CD4-positive, alpha-beta T cell treated with Interleukin-10 for 1 hour (primary cell): ENCODE data around the gene CPNE7.
"Not testable (repeated sequence)": the region's sequence is repeated elsewhere in the genome, so short reads cannot be mapped to it uniquely, and the experiment has no call there.

ENCODE experiments used
- DNase-seq: peaks from one replicate; pipeline ENCODE4 v3.0.0-alpha.2; 2020

The CPNE7 gene

DNA sequence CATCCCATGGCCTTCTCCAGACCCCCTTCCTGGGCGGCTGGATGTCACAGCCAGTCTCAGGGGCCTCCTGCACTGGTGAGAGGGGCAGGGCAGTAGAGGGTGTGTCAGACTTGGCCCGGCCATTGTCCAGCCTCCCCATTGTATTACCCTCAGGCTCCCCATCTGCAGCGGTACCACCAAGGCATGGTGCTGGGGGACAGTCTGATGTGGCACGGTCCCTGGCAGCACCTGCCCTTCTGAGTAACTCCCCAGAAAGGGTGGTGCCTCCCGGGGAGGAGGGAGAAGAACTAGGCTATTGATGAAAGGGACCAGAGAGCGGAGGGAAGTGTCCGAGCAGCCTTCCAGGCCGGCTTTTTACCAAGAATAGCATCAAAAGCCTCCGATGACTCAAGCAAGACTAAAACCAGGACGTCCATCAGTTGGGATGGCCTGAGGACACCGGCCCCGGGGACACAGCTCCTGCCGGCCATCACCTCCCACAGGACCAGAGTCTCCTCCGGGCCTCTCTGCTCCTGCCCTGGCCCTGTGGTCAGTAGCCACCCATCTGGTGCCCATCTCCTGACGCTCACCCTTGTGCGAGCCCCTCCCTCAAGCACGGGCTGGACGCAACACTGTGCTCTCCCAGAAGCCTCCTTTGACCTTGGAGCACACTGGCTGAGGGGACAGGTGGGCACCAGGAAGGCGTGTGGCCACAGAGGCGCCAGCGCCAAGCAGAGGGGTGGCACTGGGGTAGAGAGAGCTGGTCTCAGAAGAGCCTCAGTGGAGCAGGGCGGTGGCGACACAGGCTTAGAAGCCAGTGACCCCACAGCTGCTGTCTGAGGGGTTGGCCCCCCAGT, 5.8 kb upstream of the CPNE7 start:
- no peak for DNase-seq

DNA sequence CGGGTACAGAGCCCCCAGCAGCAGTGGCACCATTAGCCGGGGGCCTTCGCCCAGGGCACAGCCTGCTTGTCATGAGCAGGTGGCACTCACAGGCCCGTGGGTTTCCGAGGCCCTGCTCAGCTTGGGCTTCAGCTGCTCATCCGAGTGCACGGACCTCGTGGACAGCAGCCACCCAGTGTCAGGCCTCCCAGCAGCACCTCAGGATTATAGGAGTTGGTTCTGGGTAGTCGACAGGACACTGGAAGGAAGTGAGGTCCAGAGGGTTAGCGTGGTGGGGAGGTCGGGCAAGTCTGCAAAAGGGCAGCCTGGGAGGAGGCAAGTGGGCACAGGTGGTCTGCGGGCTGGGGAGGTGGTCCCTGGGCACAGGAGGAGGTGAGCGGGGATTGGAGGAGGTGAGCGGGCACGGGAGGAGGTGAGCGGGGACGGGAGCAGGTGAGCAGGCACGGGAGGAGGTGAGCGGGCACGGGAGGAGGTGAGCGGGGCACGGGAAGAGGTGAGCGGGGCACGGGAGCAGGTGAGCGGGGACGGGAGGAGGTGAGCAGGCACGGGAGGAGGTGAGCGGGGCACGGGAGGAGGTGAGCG, 5.1 kb upstream of the CPNE7 start:
- no peak for DNase-seq

DNA sequence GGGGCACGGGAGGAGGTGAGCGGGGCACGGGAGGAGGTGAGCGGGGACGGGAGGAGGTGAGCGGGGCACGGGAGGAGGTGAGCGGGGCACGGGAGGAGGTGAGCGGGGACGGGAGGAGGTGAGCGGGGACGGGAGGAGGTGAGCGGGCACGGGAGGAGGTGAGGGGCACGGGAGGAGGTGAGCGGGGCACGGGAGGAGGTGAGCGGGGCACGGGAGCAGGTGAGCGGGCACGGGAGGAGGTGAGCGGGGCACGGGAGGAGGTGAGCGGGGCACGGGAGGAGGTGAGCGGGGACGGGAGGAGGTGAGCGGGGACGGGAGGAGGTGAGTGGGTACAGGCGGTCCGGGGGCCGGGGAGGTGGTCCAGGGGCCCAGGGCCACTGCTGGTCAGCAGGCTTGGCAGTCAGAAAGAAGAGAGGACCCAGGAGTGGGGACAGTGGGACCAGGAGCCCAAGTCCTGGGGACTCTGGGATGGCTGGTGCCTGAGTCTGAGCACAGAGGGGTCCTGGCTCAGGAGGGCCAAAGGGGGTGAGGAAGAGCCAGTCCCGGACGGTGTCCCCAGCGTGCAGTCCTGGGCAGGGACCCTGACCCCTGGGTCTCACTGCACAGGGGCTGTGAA, 4.5 kb upstream of the CPNE7 start:
- not testable (repeated sequence) for DNase-seq

DNA sequence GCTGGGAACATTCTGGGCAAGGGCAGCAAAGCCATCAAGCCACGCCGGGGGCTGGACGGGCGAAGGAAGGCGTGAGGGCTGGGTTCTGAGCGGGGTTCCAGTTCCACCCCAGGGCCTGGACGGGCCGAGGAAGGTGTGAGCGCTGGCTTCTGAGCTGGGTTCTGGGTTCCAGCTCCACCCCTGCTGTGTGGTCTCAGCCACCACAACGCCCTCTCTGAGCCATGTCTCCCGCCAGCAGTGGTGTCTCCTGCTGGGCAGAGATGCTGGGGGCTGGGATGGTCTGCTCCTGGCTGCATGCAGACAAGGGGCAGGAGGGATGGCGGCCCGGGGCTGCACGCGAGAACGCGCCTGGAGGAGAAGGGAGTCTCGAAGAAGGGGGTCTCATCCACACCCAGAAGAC, 3.9 kb upstream of the CPNE7 start:
- DNase-seq = no peak

DNA sequence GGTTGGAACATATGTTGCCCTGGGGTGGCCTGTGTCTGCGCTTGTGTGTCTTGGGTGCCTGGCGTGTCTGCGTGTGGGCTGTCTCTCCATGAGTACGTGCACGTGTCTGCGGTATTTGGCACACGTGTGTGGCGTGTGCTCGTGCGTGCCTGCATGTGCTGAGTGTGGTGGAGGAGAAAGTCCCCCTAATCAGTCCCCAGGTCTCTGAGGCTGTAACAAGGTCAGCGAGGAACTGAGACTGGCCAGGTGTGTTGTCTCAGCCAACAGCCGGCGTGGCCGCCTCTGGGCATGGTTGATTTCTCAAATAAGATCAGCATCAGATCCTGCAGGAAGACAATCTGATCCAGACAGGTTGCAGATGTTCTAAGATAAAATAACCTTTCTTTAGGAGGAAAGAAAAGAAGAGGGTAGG, 3.5 kb upstream of the CPNE7 start:
- no peak for DNase-seq

DNA sequence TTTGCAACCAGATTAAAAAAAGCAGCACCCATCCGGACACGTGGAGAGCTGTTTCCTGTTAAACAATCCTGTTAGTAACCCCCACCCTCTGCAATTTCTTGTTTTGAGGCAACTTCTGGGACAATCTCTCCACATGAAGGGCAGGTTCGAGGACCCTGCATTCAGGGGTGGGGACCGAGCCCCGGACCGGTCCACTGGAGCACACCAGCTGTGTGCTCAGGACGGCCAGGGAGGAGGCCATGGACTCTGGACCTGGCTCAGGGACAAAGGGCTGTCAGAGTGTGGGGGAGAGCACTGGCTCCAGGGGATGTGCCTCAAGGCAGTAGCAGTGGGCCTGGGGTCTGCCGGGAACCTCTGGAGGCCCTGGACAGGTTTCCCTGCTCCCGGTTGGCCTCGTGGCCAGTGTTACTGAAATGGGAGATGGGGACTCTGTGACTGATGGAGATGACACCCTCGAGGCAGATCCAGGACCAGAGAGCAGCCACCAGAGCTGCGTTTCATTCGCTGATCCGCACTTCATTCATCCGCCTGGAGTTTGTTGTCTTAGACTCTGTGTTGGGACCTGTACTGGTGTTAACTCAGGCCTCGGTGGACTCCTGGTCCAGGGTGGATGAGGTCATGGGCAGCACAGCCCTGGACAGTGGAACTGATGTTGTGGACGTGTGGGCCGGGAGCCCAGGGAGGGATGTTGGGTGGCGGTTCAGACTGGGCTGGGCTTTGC, 2.9 kb upstream of the CPNE7 start:
- DNase-seq = no peak

DNA sequence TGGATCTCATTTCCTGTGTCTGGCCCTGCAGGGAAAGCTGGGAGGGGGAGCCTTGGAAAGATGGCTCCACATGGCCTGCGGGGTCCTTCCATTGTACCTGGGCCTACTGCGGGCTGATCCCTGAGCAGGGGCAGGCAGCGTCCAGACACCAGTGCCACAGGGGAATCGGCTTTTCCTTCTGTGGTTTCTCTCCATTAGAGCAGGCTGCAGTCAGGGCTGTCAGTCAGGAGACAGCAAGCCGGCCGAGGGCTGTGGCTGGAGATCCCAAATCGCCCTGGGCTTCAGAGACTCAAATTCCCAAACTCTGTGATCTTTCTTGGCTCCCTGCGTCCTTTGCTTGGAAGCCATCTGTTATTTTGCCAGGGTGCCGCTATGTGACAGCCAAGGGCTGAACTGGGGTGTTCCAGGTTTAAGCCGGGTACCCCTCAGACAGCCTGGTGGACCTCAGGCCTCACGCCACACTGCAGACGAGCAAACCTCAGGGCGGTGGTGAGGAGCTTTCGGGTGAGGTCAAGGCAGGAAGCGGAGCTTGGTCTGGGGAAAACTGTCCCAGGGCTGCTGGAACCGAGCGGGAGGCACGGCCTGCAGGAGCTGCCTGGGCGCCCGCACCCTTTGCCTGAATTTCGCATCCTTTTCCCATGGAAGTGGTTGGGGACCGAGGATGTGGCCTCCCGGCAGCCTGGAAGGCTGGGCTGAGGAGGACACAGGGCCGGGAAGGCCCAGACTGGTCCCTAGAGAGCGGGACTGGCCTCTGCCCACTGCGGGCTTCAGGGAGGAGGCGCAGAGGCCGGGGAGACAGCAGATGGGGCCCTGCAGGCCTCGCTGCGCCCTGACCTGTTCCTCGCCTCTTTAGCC, 1.5 kb upstream of the CPNE7 start:
- DNase-seq = no peak

DNA sequence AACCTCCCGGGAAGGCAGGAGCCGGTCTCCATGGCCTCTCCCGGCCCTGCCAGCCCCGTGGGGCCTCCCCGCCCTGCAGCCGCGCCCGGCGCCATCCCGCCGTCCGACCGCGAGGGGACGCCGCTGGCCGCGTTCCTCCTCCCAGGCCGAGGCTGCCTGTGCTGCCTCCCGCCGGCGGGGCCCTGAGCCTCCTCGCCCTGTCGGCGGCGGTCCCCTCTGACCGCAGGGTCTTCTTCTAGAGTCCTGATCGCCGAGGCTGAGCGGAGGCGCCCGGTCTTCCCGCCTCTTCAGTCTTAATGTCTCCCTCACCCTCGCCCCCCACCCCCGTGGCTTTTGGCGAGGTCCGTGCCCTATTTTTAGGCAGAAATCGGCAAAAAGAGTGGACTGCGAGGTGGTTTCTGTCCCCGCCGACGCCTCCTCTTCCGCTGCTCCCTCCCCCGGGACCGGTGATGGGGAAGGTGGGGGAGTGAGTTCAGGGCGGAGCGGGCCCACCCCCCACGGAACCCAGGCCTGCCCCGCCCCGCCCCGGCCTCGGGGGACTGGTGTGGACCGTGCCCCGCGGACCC, 794 bp upstream of the CPNE7 start:
- peak; percentile 50 for DNase-seq

DNA sequence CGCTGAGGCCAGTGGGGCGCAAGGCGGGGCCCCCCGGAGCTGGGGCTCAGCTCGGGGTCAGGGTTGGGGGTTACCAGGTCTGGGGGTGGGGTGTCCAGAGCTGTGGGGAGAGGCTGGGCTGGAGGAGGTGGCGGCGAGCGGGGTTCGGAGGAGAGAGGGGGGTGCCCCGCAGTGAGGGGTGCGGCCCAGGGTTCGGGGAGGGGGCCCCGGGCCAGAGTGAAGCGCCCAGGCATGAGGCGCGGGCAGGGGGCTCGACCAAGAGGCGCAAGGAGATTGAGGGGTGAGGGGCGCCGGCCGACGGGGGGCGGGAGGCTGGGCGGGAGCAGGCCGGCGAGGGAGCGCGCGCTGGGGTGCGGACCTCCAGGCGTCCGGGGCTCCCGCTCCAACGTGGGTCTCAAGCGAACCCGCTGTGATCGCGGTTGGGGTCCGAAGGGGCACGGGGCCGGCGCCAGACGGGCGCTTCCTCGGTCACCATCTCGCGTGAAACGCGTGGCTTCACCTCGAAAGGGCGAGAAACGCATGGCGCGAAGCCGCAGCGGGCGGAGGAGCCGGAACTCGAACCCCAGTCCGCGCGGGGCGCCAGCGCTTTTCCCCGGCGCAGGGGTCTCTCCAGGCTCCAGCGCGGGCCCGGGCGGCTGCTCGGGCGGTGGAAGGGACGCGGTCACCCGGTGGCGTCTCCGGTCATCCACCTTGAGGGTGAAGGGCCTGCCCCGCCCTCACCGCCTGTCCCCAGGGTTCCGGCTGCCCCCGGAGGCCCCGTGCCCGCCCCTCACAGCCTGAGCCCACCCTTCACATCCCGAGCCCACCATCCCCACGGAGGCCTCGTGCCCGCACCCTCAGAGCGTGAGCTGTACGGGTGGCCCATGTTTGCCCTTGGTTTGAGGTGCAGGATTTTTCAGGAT, 846 bp downstream of the CPNE7 start:
- DNase-seq = no peak

DNA sequence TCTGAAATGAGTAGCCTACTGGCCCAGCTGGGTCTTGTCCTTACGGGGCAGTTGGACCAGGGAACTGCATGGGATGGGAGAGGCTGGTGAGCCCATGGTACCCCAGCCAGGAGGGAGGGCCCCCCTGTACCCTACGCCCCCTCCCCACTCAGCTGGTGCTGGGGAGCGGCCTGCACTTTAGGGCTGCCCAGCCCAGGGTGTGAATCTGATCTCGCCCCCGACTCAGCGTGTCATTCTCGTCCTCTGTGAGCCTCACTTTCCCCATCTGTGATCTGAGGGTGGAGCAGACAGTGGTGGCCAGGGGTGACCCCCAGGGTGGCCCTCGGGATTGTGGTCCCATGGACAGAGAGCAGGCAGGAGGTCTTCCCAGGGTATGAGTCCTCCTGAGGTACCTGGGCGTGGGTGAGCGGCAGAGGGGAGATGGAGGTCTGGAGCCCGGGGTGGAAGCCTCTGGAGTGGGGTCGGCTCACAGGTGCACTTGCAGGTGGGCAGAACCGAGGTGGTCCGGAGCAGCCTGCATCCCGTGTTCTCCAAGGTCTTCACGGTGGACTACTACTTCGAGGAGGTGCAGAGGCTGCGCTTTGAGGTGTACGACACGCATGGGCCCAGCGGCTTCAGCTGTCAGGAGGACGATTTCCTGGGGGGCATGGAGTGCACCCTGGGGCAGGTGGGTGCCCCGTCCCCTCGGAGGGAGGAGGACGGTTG, 1.6 kb downstream of the CPNE7 start:
- DNase-seq = no peak

DNA sequence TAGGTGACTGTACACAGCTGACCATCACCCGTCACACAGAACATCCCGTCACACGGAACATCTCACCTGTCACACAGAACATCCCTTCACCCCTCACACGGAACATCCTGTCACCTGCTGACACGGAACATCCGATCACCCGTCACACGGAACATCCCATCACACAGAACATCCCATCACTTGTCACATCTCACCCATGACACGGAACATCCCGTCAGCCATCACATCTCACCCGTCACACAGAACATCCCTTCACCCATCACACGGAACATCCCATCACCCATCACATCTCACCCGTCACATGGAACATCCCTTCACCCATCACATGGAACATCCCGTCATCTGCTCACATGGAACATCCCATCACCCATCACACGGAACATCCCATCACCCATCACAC, 3.8 kb downstream of the CPNE7 start:
- DNase-seq = no peak

DNA sequence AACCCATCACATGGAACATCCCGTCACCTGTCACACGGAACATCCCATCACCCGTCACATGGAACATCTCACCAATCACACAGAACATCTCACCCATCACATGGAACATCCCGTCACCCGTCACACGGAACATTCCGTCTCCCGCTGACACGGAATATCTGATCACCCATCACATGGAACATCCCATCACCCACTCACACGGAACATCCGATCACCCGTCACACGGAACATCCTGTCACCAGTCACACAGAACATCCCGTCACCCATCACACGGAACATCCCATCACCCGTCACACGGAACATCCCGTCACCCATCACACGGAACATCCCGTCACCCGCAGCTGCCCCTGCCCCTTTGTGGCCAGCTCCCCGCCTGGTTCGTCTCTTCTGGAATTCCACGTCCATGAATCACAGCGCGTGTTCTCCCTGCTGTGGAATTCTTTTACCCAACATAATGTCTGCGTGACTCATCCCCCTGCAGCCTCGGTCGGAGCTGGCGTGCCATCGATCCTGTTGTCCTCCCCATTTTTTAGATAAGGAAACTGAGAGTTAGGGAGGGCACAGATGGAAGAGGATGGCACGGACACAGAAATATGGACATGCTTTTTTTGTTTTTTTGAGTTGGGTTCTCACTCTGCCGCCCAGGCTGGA, 5.6 kb downstream of the CPNE7 start:
- DNase-seq = no peak

DNA sequence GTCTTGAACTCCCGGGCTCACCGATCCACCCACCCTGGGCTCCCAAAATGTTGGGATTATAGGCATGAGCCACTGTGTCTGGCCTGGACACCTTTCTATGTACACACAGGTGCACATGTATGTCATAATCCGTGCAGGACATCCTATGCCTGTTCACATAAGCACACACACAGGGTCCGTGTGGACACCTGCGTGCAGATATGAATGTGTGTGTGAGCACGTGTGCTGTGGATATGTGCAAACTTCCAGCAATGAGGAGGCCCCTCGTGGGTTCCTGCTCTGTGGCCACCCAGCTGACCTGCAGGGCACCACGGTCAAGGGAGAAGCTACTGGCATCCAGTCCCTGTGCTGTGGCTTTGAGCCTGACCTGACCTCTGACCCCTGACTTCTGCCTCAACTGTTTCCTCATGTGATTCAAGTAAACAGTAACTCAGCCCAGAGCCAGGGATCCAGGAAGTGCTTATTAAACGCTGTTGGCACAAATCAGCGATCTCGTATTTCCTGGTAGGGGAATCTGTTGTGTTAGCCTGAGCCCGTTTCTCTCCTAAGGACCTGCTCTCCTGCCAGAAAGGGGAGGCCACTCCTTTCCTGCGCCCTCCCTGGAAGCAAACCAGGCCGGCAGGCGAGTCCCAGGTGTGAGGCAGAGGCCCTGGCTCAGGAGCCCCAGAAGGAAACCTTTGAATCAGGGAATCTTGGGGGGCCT, 6.5 kb downstream of the CPNE7 start:
- no peak for DNase-seq

DNA sequence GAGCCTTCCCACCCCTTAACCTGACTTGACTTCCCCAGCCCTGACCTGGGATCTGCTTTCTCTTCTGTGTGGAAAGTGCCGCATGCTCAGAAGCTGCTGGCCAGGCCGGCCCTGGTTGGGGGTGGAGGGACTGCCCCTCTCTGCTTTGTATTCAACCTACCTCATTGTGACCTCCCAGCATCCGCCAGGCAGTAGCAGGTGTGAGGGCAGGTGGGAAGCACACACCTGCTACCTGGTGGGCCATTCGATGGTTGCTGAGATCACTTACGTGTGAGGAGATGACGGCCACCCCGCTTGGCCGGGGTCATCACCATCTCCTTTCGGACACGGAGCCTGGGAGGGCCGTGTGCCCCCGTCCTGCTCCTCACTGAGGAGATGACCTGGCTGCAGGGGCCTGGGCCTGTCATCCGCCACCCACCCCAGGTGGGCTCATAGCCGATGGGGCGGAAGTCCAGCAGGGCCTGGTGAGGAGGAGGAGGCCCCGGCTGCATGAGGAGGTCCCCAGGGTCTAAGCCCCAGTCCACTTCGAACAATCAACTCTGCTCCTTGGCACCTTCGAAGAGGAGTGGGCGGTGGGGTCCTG, 7.1 kb downstream of the CPNE7 start:
- DNase-seq = no peak

DNA sequence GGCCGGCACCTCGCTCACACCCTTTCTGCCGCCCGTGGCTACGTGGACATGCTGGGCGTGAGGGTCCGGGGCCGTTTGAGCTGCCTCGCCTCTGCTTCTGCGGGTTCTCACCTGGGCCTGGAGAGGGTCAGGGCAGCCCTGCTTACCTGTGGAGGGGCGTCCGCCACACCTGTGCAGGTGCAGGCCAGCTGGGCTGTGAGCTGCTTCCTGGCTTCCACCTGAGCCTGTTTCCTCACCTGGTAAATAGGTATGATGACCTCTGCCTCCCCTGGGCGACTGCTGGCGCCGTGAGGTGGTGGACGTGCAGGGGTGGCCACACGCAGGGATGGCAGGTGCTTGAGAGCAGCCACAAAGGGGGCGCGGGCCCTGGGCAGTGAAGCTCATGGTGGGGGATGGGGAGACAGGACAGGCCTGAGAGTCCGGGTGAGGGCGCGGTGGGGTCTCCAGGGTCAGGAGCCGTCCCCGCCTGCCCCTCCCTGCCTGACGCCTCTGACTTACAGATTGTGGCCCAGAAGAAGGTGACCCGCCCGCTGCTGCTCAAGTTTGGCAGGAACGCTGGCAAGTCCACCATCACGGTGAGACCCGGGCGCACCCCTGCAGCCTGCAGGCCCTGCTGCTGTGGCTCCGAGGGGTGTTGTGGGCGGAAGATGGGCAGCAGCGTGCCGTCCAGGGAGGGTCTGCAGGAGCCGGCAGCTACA, 7.8 kb downstream of the CPNE7 start:
- DNase-seq = no peak

DNA sequence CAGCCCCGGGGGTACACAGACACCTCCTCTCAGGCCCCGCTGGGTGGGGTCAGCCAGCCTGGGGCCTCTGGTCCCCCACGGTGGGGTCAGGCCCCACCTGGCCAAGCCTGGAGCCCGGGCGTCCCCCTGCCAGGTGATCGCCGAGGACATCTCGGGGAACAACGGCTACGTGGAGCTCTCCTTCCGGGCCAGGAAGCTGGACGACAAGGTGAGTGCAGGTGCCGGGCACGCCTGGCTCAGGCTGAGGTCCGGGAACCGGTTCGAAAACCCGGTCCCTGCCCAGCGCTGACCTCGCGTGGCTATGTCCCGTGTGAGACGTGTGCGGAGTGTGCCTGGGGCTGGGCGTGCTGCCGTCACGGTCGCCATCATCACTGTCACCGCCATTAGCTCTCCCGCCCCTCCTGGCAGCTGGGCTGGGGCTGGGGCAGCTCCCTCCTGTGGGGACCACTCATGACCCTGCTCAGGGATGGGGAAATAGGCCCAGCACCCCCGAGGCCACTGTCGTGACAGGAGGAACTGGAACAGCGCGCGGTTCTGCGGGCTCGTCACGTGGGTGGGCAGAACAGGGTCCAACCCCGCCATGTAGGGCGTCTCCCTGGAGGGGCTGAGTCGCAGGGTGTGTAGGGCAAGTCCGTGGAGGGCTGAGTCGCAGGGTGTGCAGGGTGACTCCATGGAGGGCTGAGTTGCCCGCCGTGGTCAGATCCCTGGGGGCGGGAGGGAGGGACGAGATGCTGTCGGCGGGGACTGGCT, 8.5 kb downstream of the CPNE7 start:
- no peak for DNase-seq

DNA sequence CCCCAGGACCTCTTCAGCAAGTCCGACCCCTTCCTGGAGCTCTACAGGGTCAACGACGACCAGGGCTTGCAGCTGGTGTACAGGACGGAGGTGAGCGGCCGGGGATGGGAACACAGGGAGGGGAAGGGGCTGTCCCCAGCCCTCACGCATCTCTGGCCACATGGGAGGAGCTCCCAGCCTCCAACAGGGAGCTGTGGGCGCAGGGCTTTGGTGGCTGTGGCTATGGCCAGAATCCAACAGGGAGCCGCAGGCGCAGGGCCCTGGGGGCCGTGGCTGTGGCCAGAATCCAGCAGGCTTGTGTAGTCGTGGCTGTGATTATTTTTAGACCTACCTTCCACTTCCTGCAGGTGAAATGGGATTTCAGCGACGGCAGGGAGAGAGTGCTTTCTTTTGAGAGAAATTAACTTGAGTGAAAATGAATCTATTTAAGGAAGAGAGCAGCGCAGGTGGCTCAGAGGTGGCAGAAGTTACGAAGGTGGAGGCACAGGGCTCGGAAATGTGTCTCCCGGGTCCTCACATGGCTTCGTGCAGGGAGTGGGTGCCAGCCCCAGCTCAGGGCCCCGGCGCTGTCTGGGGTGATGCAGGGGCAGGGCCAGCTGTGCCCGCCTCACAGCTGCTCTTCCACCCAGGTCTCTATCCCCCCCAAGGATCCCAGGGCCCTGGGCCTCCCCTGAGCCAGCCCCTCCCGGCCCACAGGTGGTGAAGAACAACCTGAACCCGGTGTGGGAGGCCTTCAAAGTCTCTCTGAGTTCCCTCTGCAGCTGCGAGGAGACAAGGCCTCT, 9.4 kb downstream of the CPNE7 start:
- no peak for DNase-seq
